Measurements from ENCODE around the gene ZNRF1. TPM values are rescaled to one million over a fixed set of nuclear protein-coding genes. Genes with fewer than 3 reads are reported as not detected.

The ZNRF1 gene
- total RNA-seq, 1 donor from 2014 or later, result 10.8 TPM

- TF ChIP-seq, protein P1, sequence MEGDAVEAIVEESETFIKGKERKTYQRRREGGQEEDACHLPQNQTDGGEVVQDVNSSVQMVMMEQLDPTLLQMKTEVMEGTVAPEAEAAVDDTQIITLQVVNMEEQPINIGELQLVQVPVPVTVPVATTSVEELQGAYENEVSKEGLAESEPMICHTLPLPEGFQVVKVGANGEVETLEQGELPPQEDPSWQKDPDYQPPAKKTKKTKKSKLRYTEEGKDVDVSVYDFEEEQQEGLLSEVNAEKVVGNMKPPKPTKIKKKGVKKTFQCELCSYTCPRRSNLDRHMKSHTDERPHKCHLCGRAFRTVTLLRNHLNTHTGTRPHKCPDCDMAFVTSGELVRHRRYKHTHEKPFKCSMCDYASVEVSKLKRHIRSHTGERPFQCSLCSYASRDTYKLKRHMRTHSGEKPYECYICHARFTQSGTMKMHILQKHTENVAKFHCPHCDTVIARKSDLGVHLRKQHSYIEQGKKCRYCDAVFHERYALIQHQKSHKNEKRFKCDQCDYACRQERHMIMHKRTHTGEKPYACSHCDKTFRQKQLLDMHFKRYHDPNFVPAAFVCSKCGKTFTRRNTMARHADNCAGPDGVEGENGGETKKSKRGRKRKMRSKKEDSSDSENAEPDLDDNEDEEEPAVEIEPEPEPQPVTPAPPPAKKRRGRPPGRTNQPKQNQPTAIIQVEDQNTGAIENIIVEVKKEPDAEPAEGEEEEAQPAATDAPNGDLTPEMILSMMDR (IDR thresholded peaks at IDR 0.05; ENCODE audit: insufficient read depth, low read length, severe bottlenecking), result no peak
- no peaks in the 10 kb centered on the region for H3K27me3 ChIP-seq (ENCODE audit: control insufficient read depth, insufficient read depth, low read length)
- no peak for FAIRE-seq
- no peak for DNase-seq (ENCODE audit: low read depth)
- no peak overlapping the region for H3K4me3 ChIP-seq (ENCODE audit: low read depth, low read length)
- peaks cover 3% of the 10 kb centered on the region for H3K36me3 ChIP-seq (ENCODE audit: control insufficient read depth, insufficient read depth, low read length)
Observed at GRCh38 chr16:75151798-75152197, 153.0 kb downstream of the ZNRF1 start.

DNA sequence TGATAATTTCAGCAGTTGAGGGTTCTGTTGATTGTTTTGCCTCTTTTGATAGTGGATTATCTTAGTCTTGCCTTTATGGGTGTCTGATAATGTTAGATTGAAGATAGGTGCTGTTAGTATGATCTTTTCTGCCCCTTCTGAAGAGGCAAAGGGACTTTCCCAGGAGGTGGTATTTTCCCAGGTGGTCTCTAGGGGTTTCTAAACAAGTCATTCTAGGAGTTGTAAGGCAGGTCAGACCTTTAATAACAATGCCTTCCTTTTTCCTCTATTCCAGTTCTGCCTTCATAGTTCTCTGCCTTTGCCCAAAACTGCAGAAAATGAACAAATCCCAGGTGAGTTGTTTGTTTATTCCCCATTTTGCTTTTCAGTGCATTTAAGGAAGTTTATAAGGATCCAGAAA, 153.8 kb downstream of the ZNRF1 start:
- Histone ChIP-seq H3K36me3 (ENCODE audit: control insufficient read depth, insufficient read depth, low read length) (peaks cover 3% of the 10 kb centered on the region), H3K27me3 (ENCODE audit: control insufficient read depth, insufficient read depth, low read length) (no peaks in the 10 kb centered on the region), H3K4me3 (ENCODE audit: low read depth, low read length) (no peak overlapping the region)
- DNase-seq (ENCODE audit: low read depth) (no peak), FAIRE-seq (no peak)
- TF ChIP-seq, protein P1 (IDR thresholded peaks at IDR 0.05; ENCODE audit: insufficient read depth, low read length, severe bottlenecking), result no peak

DNA sequence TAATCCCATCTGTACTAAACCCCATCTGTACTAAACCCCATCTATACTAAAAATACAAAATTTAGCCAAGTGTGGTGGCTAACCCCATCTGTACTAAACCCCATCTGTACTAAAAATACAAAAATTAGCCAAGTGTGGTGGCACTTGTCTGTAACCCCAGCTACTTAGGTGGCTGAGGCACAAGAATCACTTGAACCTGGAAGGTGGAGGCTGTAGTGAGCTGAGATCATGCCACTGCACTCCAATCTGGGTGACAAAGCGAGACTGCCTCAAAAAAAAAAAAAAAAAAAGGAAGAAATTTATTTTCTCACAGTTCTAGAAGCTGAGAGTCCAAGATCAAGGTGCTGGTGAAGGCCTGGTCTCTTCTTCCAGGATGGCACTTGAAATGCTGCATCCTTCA, 161.6 kb downstream of the ZNRF1 start:
- FAIRE-seq (no peak), DNase-seq (ENCODE audit: low read depth) (no peak)
- Histone ChIP-seq H3K4me3 (ENCODE audit: low read depth, low read length) (no peak overlapping the region), H3K36me3 (ENCODE audit: control insufficient read depth, insufficient read depth, low read length) (peaks cover 1% of the 10 kb centered on the region), H3K27me3 (ENCODE audit: control insufficient read depth, insufficient read depth, low read length) (no peaks in the 10 kb centered on the region)
- TF ChIP-seq, protein P1 (IDR thresholded peaks at IDR 0.05; ENCODE audit: insufficient read depth, low read length, severe bottlenecking), result no peak

Other genes with a start within 250 kb of the ZNRF1 start
- 1.6 and 3.2 TPM in 2 replicates for gene FA2H, start 224.2 kb upstream of the ZNRF1 start, total RNA-seq
- 7.6 and 12.5 TPM in 2 replicates for gene WDR59, start 13.9 kb upstream of the ZNRF1 start, total RNA-seq
- gene LDHD, start 117.8 kb downstream of the ZNRF1 start, total RNA-seq, result 0.53 and 1.9 TPM in 2 replicates
- 4.5 and 10.5 TPM in 2 replicates for gene ZFP1, start 149.5 kb downstream of the ZNRF1 start, total RNA-seq
- not detected in 2 replicates for gene CTRB2, start 208.1 kb downstream of the ZNRF1 start, total RNA-seq
- not detected in 2 replicates for gene CTRB1, start 220.0 kb downstream of the ZNRF1 start, total RNA-seq

Measured in bronchial epithelial cell (primary cell).